Stomach (tissue), 9 donors: ENCODE measurements around the gene AMER3. TPM values are rescaled to one million over a fixed set of nuclear protein-coding genes. Genes with fewer than 3 reads are reported as not detected.

ENCODE experiments used
- DNase-seq, 2 donors: peaks; one replicate each; pipeline versions ENCODE4 v3.0.0 to v3.0.0-alpha.2; 2013 to 2019
- H3K27ac ChIP-seq, 5 donors: fragments of 200-600 bp in 4 of 5; sonication (generic) in 4 of 5; one replicate each; pipeline ENCODE4 v1.5.1; 2013 to 2019; ENCODE audit warnings: mild to moderate bottlenecking in 1 of 5, moderate library complexity in 1 of 5
- H3K27me3 ChIP-seq, 3 donors: fragments of 200-600 bp; sonication (generic); one replicate each; pipeline ENCODE4 v1.5.1; 2017 to 2019; ENCODE audit warnings: mixed run types in 1 of 3
- H3K36me3 ChIP-seq, 4 donors: fragments of 200-600 bp; sonication (generic); 1 replicate in 3 of 4; 2 replicates in 1 of 4; pipeline ENCODE4 v1.5.1; 2016 to 2019
- H3K4me1 ChIP-seq, 4 donors: fragments of 200-600 bp; sonication (generic); one replicate each; pipeline ENCODE4 v1.5.1; 2016 to 2019
- H3K4me3 ChIP-seq, 4 donors: fragments of 200-600 bp; sonication (generic) in 3 of 4; one replicate each; pipeline ENCODE4 v1.5.1; 2016 to 2019; ENCODE audit warnings: mild to moderate bottlenecking in 1 of 4
- H3K9me3 ChIP-seq, 4 donors: fragments of 200-600 bp; sonication (generic); one replicate each; pipeline ENCODE4 v1.5.1; 2016 to 2019
- EP300 ChIP-seq: sonication (generic); formaldehyde crosslinking; IDR thresholded peaks from one replicate; pipeline ENCODE4 v1.6.1; 2017; ENCODE audit warnings: antibody characterized with exemption
- POLR2A ChIP-seq, 4 donors: fragments of 450-650 bp; IDR thresholded peaks; one replicate each; pipeline ENCODE4 v1.6.1; 2016; ENCODE audit warnings: antibody characterized with exemption in 4 of 4, control low read depth in 2 of 4, mild to moderate bottlenecking in 1 of 4, moderate library complexity in 1 of 4
- POLR2AphosphoS5 ChIP-seq, 3 donors: sonication (generic); formaldehyde crosslinking; IDR thresholded peaks; one replicate each; pipeline ENCODE4 v1.6.1; 2016; ENCODE audit warnings: antibody characterized with exemption in 3 of 3
- WGBS, 5 donors: extraction: QIAGEN DNeasy Blood & Tissue Kit in 3 of 5; methylation state at CpG; one replicate each; pipeline versions ENCODE4 v1.1.5 to v1.1.7; 2013 to 2018; 5-methylcytosine and 5-hydroxymethylcytosine counted together
- intact Hi-C: fragments of 100-400 bp; cut with DNase I; formaldehyde crosslinking; loops from one replicate; pipeline ENCODE4 v1.15.1; 2023; ENCODE audit warnings: low total_unique reads
- polyA plus RNA-seq, 3 donors: library from polyadenylated mRNA; stranded (reverse); fragments of 200-250 nt; gene quantifications; one replicate each; pipeline ENCODE4 v1.2.3, GENCODE V29; 2013
- total RNA-seq, 5 donors: library from RNA; depleted of rRNA; stranded (reverse); fragments of >200 nt; gene quantifications; one replicate each; pipeline versions ENCODE4 v1.1.0 to v1.2.3, GENCODE V29; 2014 to 2016
- TF ChIP-seq, protein P1 (sequence below), 7 experiments: fragments of 450-650 bp in 4 of 7; fragments of 200-600 bp in 3 of 7; sonication (generic) in 3 of 7; IDR thresholded peaks; one replicate each; pipeline ENCODE4 v1.5.1; 2016 to 2019; ENCODE audit warnings: antibody characterized with exemption in 7 of 7, control low read depth in 2 of 7, mild to moderate bottlenecking in 1 of 7
- donor health status: healthy with polysubstance abuse.
- donor health status: Bipolar disorder and iron deficiency.
- donor health status: healthy.

The AMER3 gene
- total and polyA plus RNA-seq, 8 donors: 0.08 to 0.61 (median 0.50) TPM; not detected in 2

- intact Hi-C loops: no loop called here
- Histone ChIP-seq H3K9me3 (no peaks in the 10 kb centered on the region), H3K4me3 (no peak overlapping the region), H3K27me3 (peaks cover 0 to 44% (median 0%) of the 10 kb centered on the region in 3 donors), H3K4me1 (no peaks in the 10 kb centered on the region), H3K27ac (no peak overlapping the region), H3K36me3 (no peaks in the 10 kb centered on the region)
- DNase-seq: no peak
- 60 to 70% (median 67%) methylated on average over 6 to 7 of the region's 7 CpGs for WGBS, 5 donors
- TF ChIP-seq EP300 (no peak), POLR2A (IDR thresholded peaks at IDR 0.05) (no peak), POLR2AphosphoS5 (IDR thresholded peaks at IDR 0.05) (no peak)
- TF ChIP-seq, protein P1, sequence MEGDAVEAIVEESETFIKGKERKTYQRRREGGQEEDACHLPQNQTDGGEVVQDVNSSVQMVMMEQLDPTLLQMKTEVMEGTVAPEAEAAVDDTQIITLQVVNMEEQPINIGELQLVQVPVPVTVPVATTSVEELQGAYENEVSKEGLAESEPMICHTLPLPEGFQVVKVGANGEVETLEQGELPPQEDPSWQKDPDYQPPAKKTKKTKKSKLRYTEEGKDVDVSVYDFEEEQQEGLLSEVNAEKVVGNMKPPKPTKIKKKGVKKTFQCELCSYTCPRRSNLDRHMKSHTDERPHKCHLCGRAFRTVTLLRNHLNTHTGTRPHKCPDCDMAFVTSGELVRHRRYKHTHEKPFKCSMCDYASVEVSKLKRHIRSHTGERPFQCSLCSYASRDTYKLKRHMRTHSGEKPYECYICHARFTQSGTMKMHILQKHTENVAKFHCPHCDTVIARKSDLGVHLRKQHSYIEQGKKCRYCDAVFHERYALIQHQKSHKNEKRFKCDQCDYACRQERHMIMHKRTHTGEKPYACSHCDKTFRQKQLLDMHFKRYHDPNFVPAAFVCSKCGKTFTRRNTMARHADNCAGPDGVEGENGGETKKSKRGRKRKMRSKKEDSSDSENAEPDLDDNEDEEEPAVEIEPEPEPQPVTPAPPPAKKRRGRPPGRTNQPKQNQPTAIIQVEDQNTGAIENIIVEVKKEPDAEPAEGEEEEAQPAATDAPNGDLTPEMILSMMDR (IDR thresholded peaks at IDR 0.05): no peak
Measured at GRCh38 chr2:130767408-130767775, 12.1 kb downstream of the AMER3 start.

- no peak overlapping the region for H3K27ac ChIP-seq
- H3K9me3 ChIP-seq: no peaks in the 10 kb centered on the region
- H3K4me1 ChIP-seq: no peaks in the 10 kb centered on the region
- no peak overlapping the region for H3K4me3 ChIP-seq
- TF ChIP-seq EP300: no peak
- no peak for TF ChIP-seq POLR2AphosphoS5 (IDR thresholded peaks at IDR 0.05)
- TF ChIP-seq POLR2A (IDR thresholded peaks at IDR 0.05): no peak
- TF ChIP-seq, protein P1 (IDR thresholded peaks at IDR 0.05): no peak
- intact Hi-C loops: no loop called here
- H3K27me3 ChIP-seq: peaks cover 0 to 35% (median 0%) of the 10 kb centered on the region in 3 donors
- 74 to 89% (median 78%) methylated on average over 9 to 17 of the region's 17 CpGs for WGBS, 5 donors
- no peak for DNase-seq
- H3K36me3 ChIP-seq: no peaks in the 10 kb centered on the region
Measured at GRCh38 chr2:130768191-130768855, 13.0 kb downstream of the AMER3 start.

- no peaks in the 10 kb centered on the region for H3K4me1 ChIP-seq
- TF ChIP-seq, protein P1 (IDR thresholded peaks at IDR 0.05): no peak
- TF ChIP-seq POLR2A (IDR thresholded peaks at IDR 0.05) (no peak), EP300 (no peak), POLR2AphosphoS5 (IDR thresholded peaks at IDR 0.05) (no peak)
- DNase-seq: no peak
- WGBS, 5 donors: 62 to 68% (median 65%) methylated on average over 7 of the region's 7 CpGs
- H3K27ac ChIP-seq: no peak overlapping the region
- intact Hi-C loops: no loop called here
- peaks cover 0 to 33% (median 0%) of the 10 kb centered on the region in 3 donors for H3K27me3 ChIP-seq
- H3K36me3 ChIP-seq: no peaks in the 10 kb centered on the region
- no peaks in the 10 kb centered on the region for H3K9me3 ChIP-seq
- no peak overlapping the region for H3K4me3 ChIP-seq
Measured at GRCh38 chr2:130769343-130769907, 14.1 kb downstream of the AMER3 start.

DNA sequence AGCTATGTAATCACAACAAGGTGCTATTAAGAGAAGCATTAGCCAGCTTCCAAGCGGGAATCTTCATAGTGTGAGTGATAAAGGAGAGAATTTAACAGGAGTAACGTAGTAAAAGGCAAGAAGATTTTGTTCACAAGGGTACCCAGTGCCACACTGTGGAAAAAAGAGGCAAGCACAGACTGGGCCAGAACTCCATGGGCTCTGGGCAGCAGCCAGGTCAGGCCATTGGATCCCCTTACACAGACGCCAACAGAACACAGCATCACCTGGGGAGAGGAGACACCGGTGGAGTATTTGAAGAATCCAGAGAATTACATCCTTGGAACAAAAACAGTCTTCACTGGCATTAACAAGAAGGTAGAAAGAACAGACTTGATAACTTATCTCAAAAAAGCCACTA lies 21.2 kb downstream of the AMER3 start:
- 39 to 44% (median 40%) methylated on average over 4 of the region's 4 CpGs for WGBS, 5 donors
- Histone ChIP-seq H3K27me3 (peaks cover 0 to 10% (median 2%) of the 10 kb centered on the region in 3 donors), H3K9me3 (no peaks in the 10 kb centered on the region), H3K4me3 (no peak overlapping the region), H3K36me3 (no peaks in the 10 kb centered on the region), H3K4me1 (no peaks in the 10 kb centered on the region), H3K27ac (no peak overlapping the region)
- intact Hi-C loops: no loop called here
- TF ChIP-seq, protein P1 (IDR thresholded peaks at IDR 0.05): no peak
- DNase-seq: peak in 1 of 2 donors; percentile 22
